Measurements from ENCODE around the gene SAP130.

SAP130 gene

GRCh38 chr2:127985735-127986134 lies 42.1 kb downstream of the SAP130 start:
- no peak for TF ChIP-seq CTCF (conservative IDR thresholded peaks at IDR 0.05; ENCODE audit: low read length)
- TF ChIP-seq EZH2phosphoT487 (IDR thresholded peaks at IDR 0.05; ENCODE audit: borderline replicate concordance) = no peak
- Histone ChIP-seq H3K36me3 (ENCODE audit: insufficient read depth, low read length) (peaks cover 89% of the 10 kb centered on the region), H3K9me2 (replicated peaks; ENCODE audit: low read depth, low read length) (no peaks in the 10 kb centered on the region)

GRCh38 chr2:127985026-127985734 lies 42.7 kb downstream of the SAP130 start:
- Histone ChIP-seq H3K4me1 (ENCODE audit: insufficient read depth, low read length, poor library complexity, severe bottlenecking) (no peaks in the 10 kb centered on the region), H4K20me1 (ENCODE audit: insufficient read depth, low read length, poor library complexity, severe bottlenecking) (no peaks in the 10 kb centered on the region), H2AFZ (ENCODE audit: low read length) (no peak overlapping the region), H3K9me2 (replicated peaks; ENCODE audit: low read depth, low read length) (no peaks in the 10 kb centered on the region), H3K79me2 (ENCODE audit: insufficient read depth, low read length) (no peaks in the 10 kb centered on the region), H3K4me2 (ENCODE audit: low read depth, low read length, poor library complexity, severe bottlenecking) (no peak overlapping the region), H3K9me3 (ENCODE audit: insufficient read depth, low read depth, low read length) (no peaks in the 10 kb centered on the region), H3F3A (ENCODE audit: low read depth) (no peaks in the 10 kb centered on the region), H3K4me3 (ENCODE audit: low read length, poor library complexity, severe bottlenecking) (no peak overlapping the region), H3K9ac (ENCODE audit: low read depth, low read length, poor library complexity, severe bottlenecking) (no peak overlapping the region), H3K27me3 (ENCODE audit: insufficient read depth, low read length, poor library complexity, severe bottlenecking) (no peaks in the 10 kb centered on the region), H3K36me3 (ENCODE audit: insufficient read depth, low read length) (peaks cover 92% of the 10 kb centered on the region)
- TF ChIP-seq CTCF (conservative IDR thresholded peaks at IDR 0.05; ENCODE audit: low read length) (no peak), EZH2phosphoT487 (IDR thresholded peaks at IDR 0.05; ENCODE audit: borderline replicate concordance) (no peak)

More at GRCh38 chr2:127985735-127986134, 42.1 kb downstream of the SAP130 start:
- Histone ChIP-seq H3K79me2 (ENCODE audit: insufficient read depth, low read length) (no peaks in the 10 kb centered on the region), H3K27me3 (ENCODE audit: insufficient read depth, low read length, poor library complexity, severe bottlenecking) (no peaks in the 10 kb centered on the region), H3K9ac (ENCODE audit: low read depth, low read length, poor library complexity, severe bottlenecking) (no peak overlapping the region), H3K4me2 (ENCODE audit: low read depth, low read length, poor library complexity, severe bottlenecking) (no peak overlapping the region), H3K4me1 (ENCODE audit: insufficient read depth, low read length, poor library complexity, severe bottlenecking) (no peaks in the 10 kb centered on the region), H3K9me3 (ENCODE audit: insufficient read depth, low read depth, low read length) (no peaks in the 10 kb centered on the region), H3K4me3 (ENCODE audit: low read length, poor library complexity, severe bottlenecking) (no peak overlapping the region), H4K20me1 (ENCODE audit: insufficient read depth, low read length, poor library complexity, severe bottlenecking) (no peaks in the 10 kb centered on the region), H3F3A (ENCODE audit: low read depth) (no peaks in the 10 kb centered on the region), H2AFZ (ENCODE audit: low read length) (no peak overlapping the region)

- H3K4me1 ChIP-seq (ENCODE audit: insufficient read depth, low read length, poor library complexity, severe bottlenecking) = no peaks in the 10 kb centered on the region
- H3K4me3 ChIP-seq (ENCODE audit: low read length, poor library complexity, severe bottlenecking) = no peak overlapping the region
- H3K27me3 ChIP-seq (ENCODE audit: insufficient read depth, low read length, poor library complexity, severe bottlenecking) = no peaks in the 10 kb centered on the region
- no peaks in the 10 kb centered on the region for H3K79me2 ChIP-seq (ENCODE audit: insufficient read depth, low read length)
- no peak overlapping the region for H3K9ac ChIP-seq (ENCODE audit: low read depth, low read length, poor library complexity, severe bottlenecking)
- H3K9me3 ChIP-seq (ENCODE audit: insufficient read depth, low read depth, low read length) = no peaks in the 10 kb centered on the region
- TF ChIP-seq EZH2phosphoT487 (IDR thresholded peaks at IDR 0.05; ENCODE audit: borderline replicate concordance) = no peak
- no peak for TF ChIP-seq CTCF (conservative IDR thresholded peaks at IDR 0.05; ENCODE audit: low read length)
- H3F3A ChIP-seq (ENCODE audit: low read depth) = no peaks in the 10 kb centered on the region
- no peak overlapping the region for H3K4me2 ChIP-seq (ENCODE audit: low read depth, low read length, poor library complexity, severe bottlenecking)
- no peak overlapping the region for H2AFZ ChIP-seq (ENCODE audit: low read length)
- H3K36me3 ChIP-seq (ENCODE audit: insufficient read depth, low read length) = peaks cover 87% of the 10 kb centered on the region
- H4K20me1 ChIP-seq (ENCODE audit: insufficient read depth, low read length, poor library complexity, severe bottlenecking) = no peaks in the 10 kb centered on the region
- no peaks in the 10 kb centered on the region for H3K9me2 ChIP-seq (replicated peaks; ENCODE audit: low read depth, low read length)
Measured at GRCh38 chr2:127984551-127984950, 43.3 kb downstream of the SAP130 start.
